ENCODE data around the gene PSAP.
"Not testable (repeated sequence)": the region's sequence is repeated elsewhere in the genome, so short reads cannot be mapped to it uniquely, and the experiment has no call there.

The PSAP gene

DNA sequence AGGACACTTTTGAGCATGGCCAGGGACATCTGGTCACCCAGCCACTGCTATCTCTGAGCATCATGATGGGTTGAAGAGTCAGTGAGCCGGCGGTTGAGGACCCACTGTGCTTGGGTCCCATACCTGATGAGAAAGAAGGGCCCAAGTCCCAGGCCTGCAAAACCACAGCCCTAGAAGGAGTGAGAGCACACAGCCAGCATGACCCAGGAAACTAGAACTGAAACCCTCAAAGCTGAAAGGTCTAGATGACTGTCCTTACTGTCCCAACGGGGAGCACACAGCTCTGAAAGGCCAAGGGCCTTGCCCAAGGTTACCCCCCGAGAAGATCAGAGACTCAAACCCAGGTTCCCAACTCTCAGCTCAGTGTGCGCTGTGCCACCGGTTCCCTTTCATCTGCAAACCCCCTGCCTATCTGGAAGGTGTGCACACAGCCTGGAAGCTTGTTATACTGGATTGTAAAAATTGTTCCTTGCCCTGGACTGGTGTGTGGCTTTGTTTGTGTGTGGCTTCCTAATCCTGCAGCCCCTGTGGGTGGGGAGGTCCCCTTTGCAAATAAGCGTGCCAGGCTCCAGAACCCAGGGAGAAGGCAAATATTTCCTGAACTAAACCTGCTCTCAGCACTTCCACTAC, 22.6 kb upstream of the PSAP start:
- no peak for DNase-seq

DNA sequence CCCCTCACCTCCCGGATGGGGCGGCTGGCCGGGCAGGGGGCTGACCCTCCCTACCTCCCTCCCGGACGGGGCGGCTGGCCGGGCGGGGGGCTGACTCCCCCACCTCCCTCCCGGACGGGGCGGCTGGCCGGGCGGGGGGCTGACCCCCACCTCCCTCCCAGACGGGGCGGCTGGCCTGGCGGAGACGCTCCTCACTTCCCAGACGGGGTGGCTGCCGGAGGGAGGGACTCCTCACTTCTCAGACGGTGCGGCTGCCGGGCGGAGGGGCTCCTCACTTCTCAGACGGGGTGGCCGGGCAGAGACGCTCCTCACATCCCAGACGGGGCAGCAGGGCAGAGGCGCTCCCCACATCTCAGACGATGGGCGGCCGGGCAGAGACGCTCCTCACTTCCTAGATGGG, 18.6 kb upstream of the PSAP start:
- not testable (repeated sequence) for DNase-seq

DNA sequence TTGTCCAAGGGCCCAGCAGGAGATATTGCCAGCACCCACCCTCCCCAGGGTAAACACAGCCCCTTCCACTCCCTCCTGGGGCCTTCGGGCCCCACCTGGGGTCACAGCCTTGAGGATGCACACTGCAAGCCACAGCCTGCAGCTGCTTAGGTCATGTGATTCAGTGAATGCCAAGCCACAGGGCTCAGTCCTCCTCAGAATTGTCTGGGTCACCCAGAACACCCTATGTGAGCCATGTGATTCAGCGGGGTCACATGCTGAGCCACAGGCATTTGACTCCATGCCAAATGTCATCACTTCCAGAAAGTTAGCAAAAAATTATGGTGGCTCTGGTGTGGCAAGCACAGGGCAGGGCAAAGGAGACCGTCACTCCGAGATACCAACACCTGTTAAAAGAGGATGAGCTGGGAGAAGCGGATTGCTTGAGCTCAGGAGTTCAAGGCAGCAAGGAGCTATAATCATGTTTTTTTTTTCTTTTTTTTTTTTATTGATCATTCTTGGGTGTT, 17.2 kb upstream of the PSAP start:
- DNase-seq: no peak

DNA sequence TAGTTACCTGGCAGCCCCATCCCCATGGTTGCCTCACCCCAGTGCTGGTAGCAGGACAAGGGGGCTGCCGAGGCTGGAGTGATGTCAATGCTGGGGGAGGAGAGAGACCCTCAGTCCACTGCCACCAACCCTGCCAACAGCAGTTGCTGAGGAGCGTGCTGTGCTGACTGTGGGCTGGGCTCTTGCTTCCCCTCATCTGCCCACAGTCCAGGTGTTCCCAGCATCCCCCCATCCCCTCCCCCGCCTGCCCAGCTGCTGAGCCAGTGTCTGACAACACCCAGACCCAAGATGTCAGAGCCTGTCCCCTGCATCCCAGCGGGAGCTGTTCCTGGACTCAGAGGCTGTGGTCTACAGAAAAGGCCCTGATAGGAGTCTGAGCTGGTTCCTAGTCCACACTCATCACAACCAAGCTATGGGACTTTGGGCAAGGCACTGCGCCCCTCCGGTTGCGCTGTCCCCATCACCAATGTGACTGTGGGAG, 14.6 kb upstream of the PSAP start:
- DNase-seq: no peak

DNA sequence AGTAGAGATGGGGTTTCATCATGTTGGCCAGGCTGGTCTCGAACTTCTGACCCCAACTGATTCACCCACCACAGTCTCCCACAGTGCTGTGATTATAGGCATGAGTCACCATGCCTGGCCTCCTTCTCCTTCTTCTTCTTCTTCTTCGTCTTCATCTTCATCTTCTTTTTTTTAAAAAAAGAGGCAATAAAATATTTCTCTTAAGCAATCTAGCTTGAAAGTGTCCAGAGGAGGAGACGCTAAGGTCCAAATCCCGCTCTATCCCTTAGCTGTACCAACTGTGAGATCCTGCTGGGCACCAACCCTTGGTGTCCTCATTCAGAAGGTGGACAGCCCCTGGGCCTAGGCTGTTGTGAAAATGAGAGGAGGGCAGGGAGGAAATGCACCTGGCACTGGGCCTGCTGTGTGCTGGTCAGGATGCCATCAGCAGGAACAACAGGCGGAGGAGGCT, 13.9 kb upstream of the PSAP start:
- no peak for DNase-seq

DNA sequence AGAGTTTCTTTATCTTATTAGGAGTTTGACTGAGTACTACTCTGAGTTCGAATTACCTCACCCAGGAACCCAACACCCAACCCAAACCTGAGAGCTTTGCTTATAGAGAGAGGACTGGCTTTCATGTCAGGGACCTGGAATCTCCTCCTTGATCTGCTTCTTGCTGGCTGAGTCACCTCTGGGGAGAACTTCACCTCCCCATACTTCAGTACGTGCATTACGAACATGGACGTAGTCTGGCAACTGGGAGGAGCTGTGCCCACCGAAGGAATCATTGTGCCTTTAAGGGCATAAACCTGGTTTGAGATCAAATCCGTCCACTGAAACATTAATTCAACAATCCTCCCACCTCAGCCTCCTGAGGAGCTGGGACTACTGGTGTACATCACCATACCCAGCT, 12.2 kb upstream of the PSAP start:
- DNase-seq: no peak

DNA sequence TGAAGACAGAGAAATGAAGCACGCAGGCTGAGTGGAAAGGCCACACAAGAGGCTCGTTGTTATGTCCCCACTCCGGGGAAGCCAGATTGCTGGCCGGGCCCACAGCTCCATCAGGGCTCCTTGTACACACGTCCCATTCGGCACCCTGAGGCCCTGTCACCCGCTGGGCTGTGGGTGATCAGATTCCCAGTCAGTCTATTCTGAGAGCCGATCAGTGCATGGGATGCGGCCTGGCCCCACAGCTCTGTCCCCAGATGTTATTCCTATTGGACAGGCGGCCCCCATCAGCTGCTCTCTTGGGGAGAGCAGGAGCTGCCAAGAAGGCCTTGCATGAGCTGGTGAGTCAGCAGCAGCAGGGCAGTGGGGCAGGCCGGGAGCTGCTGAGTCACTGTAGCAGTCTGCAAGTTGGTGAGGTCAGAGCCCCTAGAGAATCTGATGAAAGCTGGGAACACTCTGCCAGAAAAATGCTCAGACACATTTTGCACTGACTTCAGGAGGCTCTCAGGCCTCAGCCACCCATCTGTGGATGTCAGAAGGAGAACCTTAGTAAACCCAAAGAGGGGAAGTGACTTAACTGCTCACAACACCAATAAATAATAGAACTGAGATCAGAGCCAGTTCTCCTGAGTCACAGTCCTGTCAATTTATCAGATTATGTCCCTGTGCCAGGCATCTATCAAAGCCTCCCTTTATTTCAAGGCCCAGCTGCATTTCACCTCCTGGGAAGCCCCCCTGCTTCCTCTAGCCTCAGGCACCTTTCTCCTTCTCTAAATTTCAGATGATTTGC, 9.4 kb upstream of the PSAP start:
- peak; percentile 74 for DNase-seq

DNA sequence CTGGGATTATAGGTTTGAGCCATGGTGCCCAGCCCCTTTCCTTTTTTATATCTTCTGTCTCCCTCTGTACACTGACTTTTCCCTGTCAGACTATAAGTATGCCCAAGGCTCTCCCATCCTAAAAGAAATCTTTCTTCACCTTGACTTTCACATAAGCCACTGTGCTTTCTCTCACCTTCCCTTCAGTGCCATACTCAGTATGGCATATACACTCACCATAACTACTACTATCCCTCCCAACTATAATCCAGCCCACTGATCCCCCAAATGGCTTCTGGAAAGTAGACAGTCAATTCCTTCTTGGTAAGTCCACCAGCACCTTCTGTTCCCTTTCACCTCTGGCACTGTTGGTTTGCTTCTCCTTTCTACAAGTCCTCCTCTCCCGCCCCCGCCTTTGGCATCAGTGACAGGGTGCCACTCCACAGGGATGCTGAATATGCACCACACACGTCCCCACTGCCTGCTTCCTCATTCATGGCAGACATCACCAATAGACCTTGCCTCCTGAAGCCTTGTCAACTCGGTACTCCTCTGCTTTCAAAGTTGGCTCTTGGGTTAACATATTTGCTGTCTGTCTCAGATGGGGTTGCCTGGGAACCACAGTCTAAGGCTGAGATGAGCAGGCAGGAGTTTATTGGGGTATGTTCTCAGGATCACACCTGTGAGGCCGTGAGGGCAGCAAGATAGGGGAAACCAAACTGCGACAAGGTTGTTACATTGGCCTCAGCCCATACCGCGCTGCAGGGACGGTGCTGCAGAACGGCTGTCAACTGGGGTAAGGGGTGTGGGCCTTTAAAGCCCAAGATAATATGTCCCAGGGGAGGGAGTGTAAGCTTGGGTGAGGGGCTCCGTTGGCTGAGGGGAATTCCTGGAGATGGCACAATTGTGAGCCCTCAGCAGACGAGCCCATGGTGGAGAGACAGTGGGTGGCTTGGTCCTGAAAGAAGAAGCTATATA, 7.2 kb upstream of the PSAP start:
- no peak for DNase-seq

DNA sequence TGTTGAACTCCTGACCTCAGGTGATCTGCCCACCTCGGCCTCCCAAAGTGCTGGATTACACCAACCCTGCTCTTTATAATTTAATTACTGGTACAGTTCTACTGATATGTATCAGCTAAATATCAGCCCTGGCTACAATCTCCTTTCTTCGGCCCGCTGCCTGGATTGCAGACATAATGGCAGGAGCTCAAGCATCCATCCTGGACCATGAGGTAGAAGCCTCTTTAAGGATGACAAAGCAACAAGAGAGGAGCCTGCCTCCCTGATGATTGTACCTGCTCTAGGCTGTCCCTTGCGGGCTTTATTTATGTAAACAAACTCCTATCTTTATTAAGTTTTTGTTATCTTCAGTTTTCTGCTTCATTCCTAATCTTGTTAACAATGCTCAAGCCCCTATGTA, 5.6 kb upstream of the PSAP start:
- no peak for DNase-seq

DNA sequence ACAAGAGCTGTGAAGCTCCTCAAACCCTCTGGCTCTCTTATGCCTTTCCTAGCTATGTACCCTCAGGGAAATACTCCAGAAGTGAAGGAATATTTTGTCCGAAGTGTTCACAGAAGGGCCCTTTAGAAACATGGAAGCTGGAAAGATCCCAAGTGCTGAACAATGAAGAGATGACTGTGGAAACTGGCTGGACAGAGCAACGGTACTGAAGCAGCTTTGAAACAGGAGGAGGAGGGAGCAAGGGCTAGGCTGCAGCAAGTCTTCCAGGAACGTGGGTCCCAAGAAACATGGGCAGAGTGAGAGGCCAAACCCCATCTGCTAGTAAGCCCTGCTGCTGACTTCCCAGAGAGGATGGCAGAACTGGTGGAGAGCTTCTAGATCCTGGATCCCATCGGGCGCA, 3.0 kb upstream of the PSAP start:
- no peak for DNase-seq

DNA sequence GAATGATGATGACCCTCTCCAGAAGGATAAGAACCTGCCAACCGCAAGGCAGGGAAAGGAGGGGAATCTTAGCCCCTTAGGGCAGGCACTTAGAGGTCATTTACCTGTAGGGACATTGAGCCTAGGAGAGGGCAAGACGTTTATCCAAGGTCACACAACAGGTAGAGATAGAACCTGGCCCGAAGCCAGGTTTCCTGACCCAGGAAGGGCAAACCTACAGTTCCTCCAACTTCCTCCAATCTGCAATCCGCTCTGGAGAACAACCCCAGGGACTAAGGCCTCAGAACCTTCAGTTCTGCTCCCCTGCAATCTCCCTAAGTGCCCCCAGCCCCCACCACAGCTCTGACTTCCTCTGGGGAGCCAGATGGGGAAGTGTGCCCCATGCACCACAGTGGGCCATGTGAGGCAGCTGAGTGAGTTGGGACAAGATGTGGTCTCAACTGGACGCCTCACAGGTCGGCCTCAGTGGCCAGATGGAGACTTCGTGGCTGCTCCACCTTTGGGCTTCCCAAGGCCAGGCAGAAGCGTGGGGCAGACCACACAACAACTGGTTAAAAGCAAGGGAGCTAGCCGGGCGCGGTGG, 1.4 kb upstream of the PSAP start:
- no peak for DNase-seq

DNA sequence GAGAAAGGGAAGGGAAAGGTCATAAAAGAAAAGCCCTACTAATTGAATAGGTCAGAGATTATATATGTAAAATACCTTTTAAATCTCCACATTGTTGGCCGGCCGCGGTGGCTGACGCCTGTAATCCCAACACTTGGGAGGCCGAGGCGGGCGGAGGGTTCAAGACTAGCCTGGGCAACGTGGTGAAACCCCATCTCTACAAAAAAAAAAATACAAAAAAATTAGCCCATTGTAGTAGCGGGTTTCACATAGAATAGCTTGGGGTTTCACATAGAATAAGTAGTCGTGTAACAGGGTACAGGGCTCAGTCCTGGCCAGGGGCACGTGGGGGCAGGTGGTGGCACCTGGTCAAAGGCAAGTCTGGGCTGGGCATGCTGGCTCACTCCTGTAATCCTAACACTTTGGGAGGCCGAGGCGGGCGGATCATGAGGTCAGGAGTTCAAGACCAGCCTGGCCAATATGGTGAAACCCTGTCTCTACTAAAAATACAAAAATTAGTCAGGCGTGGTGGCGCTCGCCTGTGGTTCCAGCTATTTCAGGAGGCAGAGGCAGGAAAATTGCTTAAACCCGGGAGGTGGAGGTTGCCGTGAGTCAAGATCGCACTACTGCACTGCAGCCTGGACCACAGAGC, 529 bp upstream of the PSAP start:
- not testable (repeated sequence) for DNase-seq

DNA sequence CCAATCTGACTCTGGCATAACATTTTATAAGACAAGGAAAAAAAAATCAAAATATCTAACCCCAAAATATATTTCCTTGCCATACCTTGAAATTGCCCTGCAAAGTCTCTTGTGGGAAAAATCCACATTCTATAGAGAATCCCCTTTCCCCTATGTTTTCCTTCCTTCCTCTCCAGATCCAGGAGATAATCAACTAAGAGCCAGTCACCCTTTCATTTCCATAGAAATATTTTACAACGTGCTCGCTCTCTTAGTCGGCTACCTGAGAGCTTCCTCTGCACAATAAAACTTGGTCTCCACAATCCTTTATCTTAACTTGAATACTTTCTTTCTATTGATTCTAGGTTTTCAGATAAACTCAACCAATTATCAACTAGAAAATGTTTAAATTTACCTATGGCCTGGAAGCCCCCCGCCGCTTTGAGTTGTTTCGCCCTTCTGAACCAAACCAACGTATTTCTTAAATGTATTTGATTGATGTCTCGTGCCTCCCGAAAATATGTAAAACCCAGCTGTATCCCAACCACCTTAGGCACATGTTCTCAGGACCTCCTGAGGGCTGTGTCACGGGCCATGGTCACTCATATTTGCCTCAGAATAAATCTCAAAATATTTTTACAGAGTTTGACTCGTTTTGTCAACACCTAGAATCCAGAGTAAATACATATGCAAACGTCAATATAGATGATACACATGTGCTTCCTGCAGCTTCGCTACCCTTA, 869 bp downstream of the PSAP start:
- DNase-seq: no peak

DNA sequence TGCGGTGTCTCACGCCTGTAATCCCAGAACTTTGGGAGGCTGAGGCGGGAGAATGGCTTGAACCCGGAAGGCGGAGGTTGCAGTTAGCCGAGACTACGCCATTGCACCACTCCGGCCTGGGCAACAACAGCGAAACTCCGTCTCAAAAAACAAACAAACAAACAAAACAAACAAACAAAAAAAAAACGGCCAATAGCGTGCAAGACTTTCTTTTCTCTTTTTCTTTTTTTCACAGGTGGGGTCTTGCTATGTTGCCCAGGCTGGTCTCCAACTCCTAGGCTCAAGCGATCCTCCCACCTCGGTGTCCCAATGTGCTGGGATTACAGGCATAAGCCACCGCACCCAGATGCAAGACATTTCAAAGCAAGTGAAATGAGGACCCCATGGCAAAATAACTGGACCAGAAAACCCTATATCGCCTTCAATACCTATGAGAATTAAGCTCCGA, 1.6 kb downstream of the PSAP start:
- DNase-seq: no peak

DNA sequence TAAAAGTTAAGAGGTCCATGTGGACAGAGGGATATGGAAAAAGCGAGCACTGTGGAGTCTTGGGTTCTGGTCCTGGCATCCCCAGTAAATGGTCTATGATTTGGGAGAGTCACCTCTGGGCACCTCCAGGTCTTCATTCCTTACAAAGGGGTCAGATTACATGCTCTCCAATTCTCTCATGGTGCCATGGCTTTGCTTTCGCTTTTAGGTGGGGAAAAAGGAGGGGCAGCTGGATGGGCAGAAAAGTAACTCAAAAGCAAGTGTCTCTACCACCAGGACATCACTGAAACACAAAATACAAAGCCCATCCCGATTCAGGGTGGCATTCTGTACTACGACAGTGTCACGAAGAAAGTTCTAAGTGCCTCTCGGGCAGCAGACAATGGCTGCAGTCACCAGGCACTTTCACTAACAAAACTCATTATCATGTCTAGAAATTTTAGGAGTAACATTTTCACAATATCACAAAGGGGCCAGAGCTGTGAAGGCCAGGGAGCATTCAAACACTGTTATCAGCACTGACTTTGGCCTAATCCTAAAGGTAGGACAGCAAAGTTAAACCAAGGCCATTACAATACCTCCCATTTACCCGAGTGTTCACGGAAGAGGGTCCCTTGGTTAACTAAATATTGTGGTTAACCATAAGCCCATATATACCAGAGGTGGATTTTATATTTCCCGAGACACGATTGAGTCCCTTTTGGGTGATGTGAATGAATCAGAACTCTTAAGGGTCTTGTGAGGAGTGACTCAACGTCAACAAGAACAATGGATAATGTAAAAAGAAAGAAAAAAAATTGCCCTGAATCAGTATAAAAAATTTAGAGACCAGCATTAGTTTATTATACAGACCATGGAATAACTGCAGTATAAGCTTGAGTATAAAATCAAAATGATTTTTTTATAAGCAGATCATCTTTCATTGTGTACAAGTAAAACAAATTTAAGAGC, 2.5 kb downstream of the PSAP start:
- DNase-seq: no peak

DNA sequence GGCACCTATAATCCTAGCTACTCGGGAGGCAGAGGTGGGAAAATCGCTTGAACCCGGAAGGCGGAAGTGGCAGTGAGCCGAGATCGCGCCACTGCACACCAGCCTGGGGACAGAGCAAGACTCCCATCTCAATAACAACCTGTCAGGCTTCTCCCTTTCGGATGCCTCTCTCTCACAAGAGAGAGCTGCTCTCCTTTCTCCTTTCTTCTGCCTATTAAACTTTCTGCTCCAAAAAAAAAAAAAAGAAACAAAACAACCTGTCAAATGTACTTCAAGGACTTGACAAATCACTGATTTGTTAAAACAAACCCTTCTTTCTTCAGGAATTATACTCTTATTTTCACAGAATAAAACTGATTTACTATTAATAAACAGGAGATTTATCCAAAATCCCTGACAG, 3.6 kb downstream of the PSAP start:
- no peak for DNase-seq

DNA sequence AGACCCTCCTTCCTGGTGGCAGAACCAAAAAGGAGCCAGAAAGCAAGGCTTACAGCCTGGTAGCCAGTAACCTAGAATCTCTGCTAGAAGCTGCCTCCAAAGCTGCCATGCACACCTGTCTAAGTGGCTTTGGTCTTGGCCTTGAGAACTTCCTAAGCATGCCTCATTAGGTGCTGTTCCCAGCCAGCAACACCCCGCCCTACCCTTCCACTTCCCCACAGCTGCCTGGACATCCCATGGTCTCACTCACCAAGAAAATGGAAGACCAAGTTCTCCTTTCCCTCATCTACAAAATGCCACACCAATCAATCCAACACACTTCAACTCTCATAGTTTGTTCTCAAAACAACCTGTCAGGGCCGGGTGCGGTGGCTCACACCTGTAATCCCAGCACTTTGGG, 4.2 kb downstream of the PSAP start:
- no peak for DNase-seq

DNA sequence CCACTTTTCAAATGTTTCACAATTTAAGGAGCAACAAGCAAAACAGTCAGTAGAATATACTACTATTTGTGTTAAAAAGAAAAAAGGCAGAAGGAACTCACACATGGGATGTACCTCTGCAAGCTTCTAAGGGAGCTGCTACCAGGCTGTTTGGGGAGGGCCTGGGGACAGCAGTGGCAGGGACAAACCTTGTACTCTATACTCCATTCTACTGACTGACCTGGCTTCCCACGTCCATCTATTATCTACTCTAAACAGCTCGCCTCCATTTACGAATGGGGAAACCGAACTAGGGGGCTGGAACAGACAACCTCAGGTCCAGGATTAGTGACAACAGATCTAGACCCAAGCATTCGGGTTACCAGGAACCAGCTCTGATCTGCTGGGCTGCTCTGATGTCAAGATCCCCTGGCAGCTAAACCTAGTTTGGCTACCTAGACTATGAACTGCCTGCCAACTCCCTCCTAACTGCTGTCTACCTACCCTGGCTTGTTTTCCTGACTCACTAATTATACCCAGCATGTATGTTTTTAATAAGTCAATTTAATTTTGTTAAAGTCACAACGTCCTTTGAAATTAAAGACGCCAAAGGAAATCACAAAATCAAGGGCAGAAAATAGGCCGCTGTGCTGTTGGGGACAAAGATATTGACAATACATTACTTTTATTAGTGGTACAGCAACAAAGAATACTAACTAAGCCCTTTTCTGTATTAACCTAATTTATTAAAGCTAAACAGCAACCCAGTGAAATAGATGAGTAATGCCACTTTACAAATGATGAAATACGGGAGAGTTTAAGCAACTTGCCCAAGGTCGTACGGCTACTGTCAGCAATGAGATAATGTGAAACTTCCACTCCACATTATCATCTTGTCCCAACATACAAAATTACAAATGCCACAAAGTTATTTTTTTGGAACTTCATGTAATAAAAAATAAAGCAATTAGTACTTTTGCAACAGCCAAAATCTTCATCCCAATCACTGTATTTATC, 5.3 kb downstream of the PSAP start:
- DNase-seq: no peak

DNA sequence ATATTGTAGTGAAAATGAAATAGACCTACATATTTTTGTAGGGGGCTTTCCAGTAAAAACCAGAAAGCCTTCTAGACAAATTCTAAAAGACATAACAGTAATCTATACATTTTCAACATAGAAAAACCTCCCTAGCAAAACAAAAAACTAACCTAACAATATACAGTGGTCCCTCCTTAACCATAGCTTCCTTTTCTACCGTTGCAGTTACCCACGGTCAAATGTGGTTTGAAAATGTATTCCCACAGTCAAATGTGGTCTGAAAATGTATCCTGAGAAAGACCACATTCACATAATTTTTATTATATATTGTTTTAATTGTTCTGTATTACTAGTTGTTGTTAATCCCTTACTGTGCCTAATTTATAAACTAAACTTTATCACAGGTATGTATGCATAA, 6.4 kb downstream of the PSAP start:
- DNase-seq: no peak

Data from retina (tissue), 1 donor.